ENCODE measurements around the gene SEC14L5.

DNA sequence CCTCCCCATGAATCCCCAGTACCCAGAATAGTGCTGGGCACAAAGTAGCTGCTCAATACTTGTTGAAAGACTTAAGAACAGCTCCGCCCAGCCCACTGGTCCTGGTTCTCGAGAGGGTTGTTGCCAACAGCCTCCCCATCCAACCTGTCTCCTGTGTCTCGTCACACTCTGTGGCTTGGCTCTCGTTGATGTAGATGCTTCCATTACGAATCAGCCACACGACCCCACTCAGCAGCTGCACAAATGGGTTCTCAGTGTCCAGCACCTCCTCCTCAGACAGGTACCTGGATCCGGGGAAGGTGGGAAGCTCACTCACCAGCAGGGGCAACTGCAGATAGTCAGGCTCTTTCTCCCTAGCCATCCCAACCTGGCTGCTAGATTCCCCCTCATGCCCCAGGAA lies 73.5 kb downstream of the SEC14L5 start:
- TF ChIP-seq, protein P1, sequence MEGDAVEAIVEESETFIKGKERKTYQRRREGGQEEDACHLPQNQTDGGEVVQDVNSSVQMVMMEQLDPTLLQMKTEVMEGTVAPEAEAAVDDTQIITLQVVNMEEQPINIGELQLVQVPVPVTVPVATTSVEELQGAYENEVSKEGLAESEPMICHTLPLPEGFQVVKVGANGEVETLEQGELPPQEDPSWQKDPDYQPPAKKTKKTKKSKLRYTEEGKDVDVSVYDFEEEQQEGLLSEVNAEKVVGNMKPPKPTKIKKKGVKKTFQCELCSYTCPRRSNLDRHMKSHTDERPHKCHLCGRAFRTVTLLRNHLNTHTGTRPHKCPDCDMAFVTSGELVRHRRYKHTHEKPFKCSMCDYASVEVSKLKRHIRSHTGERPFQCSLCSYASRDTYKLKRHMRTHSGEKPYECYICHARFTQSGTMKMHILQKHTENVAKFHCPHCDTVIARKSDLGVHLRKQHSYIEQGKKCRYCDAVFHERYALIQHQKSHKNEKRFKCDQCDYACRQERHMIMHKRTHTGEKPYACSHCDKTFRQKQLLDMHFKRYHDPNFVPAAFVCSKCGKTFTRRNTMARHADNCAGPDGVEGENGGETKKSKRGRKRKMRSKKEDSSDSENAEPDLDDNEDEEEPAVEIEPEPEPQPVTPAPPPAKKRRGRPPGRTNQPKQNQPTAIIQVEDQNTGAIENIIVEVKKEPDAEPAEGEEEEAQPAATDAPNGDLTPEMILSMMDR (IDR thresholded peaks at IDR 0.05; ENCODE audit: low read length), result no peak
- TF ChIP-seq EZH2 (optimal IDR thresholded peaks at IDR 0.05; ENCODE audit: low read depth, low read length) (no peak), EZH2phosphoT487 (IDR thresholded peaks at IDR 0.05; ENCODE audit: low read length) (no peak)

Data from MM.1S (cell line).